ENCODE results near the gene ARID2.

The ARID2 gene

DNA sequence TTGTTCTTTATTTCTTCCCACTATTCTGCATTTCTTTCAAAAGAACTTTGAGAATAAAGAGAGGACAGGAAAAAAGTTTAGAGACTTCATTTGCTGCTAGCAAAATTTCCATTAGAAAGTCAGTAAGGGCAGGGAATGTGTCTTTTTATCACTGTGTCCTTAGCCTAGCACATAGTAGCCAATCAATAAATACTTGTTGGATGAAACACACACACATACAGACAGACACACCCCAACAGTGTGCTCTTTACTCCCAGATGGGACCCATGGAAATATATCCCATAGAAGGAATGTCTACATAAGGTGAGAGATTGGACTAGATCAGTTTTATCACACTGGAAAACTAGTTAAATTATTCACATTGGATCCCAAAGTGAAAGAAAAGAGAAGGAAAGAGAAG is 21.1 kb upstream of the ARID2 start:
- TF ChIP-seq, protein P1, sequence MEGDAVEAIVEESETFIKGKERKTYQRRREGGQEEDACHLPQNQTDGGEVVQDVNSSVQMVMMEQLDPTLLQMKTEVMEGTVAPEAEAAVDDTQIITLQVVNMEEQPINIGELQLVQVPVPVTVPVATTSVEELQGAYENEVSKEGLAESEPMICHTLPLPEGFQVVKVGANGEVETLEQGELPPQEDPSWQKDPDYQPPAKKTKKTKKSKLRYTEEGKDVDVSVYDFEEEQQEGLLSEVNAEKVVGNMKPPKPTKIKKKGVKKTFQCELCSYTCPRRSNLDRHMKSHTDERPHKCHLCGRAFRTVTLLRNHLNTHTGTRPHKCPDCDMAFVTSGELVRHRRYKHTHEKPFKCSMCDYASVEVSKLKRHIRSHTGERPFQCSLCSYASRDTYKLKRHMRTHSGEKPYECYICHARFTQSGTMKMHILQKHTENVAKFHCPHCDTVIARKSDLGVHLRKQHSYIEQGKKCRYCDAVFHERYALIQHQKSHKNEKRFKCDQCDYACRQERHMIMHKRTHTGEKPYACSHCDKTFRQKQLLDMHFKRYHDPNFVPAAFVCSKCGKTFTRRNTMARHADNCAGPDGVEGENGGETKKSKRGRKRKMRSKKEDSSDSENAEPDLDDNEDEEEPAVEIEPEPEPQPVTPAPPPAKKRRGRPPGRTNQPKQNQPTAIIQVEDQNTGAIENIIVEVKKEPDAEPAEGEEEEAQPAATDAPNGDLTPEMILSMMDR (IDR thresholded peaks at IDR 0.05) = no peak

DNA sequence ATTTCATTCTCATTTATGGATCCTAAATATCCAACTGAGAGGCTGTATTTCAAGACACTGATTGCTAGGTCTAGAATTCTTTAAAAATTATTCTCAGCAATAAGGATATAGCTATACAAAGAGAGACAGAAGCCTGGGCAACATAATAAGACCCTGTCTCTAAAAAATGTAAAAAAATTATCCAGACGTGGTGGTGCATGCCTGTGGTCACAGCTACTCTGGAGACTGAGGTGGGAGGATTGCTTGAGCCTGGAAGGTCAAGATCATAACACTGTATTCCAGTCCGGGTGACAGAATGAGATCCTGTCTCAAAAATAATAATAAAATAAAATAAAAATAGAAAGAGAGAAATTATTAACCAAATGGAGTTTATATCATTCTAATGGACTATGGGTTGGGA is 20.6 kb upstream of the ARID2 start:
- TF ChIP-seq, protein P1 (IDR thresholded peaks at IDR 0.05) = no peak

DNA sequence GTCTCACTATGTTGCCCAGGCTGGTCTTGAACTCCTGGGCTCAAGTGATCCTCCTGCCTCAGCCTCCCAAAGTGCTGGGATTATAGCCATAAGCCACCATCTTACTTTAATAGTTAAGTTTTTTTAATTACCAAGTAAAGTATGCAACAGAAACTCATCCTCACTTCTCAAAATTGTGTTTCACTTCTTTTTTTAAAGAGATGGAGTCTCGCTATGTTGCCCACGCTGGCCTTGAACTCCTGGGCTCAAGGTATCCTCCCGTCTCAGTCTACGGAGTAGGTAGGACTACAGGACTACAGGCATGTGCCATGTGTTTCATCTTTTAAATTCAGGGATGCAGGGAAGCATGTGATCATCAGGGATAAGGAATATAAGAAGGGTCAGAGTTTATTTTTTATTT is 17.2 kb upstream of the ARID2 start:
- TF ChIP-seq, protein P1 (IDR thresholded peaks at IDR 0.05) = no peak

DNA sequence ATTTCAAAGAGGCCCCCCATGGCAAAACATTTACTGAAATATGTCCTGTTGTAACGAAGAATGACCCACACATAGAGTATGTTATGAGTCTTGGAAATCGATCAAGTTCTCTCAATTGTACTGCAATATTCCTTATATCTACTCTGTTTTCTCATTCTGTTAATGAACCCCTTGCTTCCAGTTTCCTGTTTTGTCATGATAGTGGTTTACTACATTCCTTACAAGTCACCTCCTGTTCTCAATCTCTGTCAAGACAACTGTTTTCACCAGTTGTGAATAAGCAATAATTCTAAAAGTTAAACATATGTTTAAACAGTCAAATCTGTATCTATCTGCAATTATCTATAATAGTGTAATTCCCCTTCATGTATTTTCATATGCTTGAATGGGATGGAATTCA is 16.4 kb upstream of the ARID2 start:
- TF ChIP-seq, protein P1 (IDR thresholded peaks at IDR 0.05) = no peak

DNA sequence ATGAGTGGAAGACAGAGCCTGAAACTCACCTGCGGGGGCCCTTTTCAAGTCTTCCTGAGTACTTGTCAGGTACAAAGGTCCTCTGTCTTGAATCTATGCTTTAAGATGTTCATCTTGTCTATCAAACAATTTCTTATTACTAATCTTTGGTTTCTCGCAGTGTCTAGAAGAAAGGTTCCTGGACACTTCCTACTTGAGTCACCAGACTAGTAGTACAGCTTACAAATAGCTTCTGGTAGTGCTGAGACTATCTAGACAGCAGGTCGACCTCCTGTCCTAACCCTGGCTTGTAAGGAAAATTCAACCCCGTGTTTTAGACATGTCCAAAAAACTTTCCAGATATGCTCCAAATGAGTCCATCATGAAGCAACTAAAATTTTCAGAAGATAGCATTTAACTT is 11.2 kb upstream of the ARID2 start:
- TF ChIP-seq, protein P1 (IDR thresholded peaks at IDR 0.05) = no peak

DNA sequence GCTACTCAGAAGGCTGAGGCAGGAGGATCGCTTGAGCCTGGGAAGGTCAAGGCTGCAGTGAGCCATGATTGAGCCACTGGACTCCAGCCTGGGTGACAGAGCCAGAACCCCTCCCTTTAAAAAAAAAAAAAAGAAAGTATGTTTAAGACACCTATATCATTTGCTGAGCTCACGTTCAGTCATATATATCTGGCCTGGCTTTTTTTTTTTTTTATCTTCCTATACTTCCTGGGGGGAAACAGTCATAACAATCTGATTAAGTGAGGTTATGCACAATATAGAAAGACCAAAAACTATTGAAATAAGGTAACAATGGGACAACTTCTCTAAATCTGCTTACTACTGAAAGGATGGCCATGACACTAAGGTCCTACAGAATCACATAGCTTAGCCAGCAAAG is 9.4 kb upstream of the ARID2 start:
- TF ChIP-seq, protein P1 (IDR thresholded peaks at IDR 0.05) = no peak

DNA sequence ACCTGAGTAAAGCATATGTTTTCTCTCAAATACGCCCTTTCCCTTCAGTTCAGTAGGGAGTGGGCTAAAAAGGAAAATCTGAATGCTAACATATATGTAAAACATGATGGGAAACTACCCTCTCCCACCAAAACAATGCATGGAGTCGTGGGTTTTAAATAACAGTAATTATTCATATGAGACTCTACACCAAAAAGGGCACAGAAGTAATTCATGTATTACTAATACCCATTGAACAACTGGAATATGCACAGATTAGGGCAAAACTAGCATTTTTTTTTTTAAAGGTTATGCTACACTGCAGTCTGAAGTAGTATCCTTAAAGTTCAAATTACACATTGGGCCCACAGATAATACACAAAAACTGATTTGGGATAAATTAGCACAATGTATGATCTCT is 8.1 kb upstream of the ARID2 start:
- TF ChIP-seq, protein P1 (IDR thresholded peaks at IDR 0.05) = no peak

DNA sequence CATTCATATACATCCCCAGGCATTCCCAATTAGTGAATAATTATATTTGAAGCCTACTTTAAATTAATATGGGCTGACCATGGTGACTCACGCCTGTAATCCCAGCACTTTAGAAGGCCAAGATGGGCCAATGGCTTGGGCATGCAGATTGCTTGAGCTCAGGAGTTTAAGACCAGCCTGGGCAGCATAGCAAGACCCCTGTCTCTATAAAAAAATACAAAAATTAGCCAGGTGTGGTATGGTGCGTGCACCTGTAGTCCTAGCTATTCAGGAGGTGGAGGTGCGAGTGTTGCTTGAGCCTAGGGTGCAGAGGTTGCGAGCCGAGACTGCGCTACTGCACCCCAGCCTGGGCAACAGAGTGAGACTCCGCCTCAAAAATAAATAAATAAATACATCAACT is 7.6 kb upstream of the ARID2 start:
- TF ChIP-seq, protein P1 (IDR thresholded peaks at IDR 0.05) = no peak

Measured in LNCAP (cell line).